CD4-positive, alpha-beta T cell treated with Interleukin-10 for 1 hour (primary cell): ENCODE data around the gene OR6C65.

ENCODE experiments used
- DNase-seq: peaks from one replicate; pipeline ENCODE4 v3.0.0-alpha.2; 2020

Gene OR6C65

DNA sequence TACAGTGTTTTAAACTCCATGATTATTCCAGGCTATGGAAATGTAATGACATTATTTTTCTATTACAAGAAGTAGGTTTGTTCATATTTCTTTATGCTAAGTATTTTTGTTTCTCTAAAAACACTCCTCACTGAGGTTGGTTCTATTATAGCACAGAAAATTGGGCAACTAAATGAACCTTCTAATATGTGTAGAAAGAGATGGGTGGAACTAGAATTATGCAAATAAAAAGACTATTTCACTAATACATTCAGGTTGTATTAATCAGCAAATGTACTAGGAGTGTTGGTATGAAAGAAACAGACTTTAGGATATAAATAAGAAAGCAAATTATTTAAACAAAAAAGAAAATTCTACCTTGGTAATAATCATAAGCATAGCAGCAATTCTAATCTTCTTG, 48.5 kb downstream of the OR6C65 start:
- DNase-seq, result no peak
